Measurements from ENCODE around the gene ATG16L2. TPM values are rescaled to one million over a fixed set of nuclear protein-coding genes. Genes with fewer than 3 reads are reported as not detected.

Gene ATG16L2
- total RNA-seq, 4 donors from 2014 or later = 3.1 to 8.1 (median 4.3) TPM

DNA sequence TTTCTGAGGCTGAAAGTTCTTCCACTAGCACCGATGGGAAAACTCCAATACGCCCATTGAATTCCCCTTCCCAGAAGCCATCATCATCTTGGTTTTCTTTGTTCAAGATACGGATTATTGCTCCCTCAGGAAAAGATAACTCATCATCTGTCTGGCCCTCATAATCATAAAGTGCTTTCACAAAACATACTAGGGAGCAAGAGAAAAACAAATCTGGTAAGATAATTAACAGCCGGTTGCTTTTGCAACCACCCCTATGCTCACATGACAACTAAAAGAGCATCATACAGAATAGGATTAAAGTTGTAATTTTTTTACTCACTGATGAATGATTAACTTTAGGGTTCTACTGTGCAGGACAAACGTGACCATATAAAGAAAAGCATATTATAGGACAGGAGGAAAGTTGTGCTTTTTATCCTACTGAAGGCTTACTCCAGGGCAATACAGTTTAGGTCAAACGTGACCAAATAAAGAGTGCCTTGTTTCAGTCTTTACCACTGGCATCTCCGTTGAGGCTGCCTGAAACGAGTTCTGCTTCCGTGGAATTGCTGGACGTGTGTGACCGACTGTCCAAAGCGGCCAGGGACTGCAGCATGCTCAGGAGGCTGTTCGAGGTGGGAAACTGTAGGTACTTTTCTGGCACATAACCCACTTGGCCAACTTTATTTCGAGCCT is 28.6 kb downstream of the ATG16L2 start:
- Histone ChIP-seq H3K4me3 (no peak overlapping the region), H3K36me3 (peaks cover 0 to 31% of the 10 kb centered on the region in 2 donors), H3K27ac (peak overlapping the region; percentile 17 to 63 (median 50)), H3K27me3 (no peaks in the 10 kb centered on the region), H3K9me3 (no peaks in the 10 kb centered on the region), H3K4me1 (peaks cover 4 to 26% of the 10 kb centered on the region in 2 donors)
- intact Hi-C loops (cut with DNase I; ENCODE audit: low total_unique reads) = no loop called here
- TF ChIP-seq, protein P1, sequence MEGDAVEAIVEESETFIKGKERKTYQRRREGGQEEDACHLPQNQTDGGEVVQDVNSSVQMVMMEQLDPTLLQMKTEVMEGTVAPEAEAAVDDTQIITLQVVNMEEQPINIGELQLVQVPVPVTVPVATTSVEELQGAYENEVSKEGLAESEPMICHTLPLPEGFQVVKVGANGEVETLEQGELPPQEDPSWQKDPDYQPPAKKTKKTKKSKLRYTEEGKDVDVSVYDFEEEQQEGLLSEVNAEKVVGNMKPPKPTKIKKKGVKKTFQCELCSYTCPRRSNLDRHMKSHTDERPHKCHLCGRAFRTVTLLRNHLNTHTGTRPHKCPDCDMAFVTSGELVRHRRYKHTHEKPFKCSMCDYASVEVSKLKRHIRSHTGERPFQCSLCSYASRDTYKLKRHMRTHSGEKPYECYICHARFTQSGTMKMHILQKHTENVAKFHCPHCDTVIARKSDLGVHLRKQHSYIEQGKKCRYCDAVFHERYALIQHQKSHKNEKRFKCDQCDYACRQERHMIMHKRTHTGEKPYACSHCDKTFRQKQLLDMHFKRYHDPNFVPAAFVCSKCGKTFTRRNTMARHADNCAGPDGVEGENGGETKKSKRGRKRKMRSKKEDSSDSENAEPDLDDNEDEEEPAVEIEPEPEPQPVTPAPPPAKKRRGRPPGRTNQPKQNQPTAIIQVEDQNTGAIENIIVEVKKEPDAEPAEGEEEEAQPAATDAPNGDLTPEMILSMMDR (IDR thresholded peaks at IDR 0.05 in 4 of 5, conservative IDR thresholded peaks at IDR 0.05 in 1 of 5) = no peak
- no peak for TF ChIP-seq POLR2A (IDR thresholded peaks at IDR 0.05)
- in situ Hi-C loops (cut with MboI; ENCODE audit: low sequenced_read_pairs in 4 of 4) = loop anchor here (25.0 kb wide), 1 partner anchor 445 kb away; no protein-coding TSS in a partner anchor
- ATAC-seq (peak in 1 of 2 donors; percentile 40), DNase-seq (no peak)

DNA sequence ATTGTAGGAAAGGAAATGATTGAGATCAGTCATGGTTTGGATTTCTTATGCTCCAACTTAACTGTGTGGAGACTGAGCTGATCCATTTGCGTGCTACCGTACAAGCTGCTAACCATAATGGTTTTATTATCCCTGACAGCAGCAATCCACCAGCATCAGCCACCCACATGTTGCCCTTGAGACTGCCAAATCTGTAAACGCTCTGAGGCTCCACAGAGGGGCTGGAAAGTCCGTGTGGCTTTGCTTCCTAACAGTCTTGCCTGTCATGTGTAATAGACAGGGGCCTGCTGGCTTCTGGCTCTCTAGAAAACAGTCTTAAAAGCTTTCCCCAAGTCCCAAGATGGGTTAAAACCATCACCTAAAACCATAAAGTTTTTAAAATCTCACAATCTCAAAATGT is 30.1 kb downstream of the ATG16L2 start:
- TF ChIP-seq, protein P1 (IDR thresholded peaks at IDR 0.05 in 4 of 5, conservative IDR thresholded peaks at IDR 0.05 in 1 of 5) = no peak
- TF ChIP-seq POLR2A (IDR thresholded peaks at IDR 0.05) = no peak
- in situ Hi-C loops (cut with MboI; ENCODE audit: low sequenced_read_pairs in 4 of 4) = loop anchor here (25.0 kb wide), 1 partner anchor 443 kb away; no protein-coding TSS in a partner anchor
- Histone ChIP-seq H3K4me1 (peaks cover 4 to 26% of the 10 kb centered on the region in 2 donors), H3K27ac (no peak overlapping the region), H3K36me3 (peaks cover 0 to 21% of the 10 kb centered on the region in 2 donors), H3K4me3 (no peak overlapping the region), H3K9me3 (no peaks in the 10 kb centered on the region), H3K27me3 (no peaks in the 10 kb centered on the region)
- intact Hi-C loops (cut with DNase I; ENCODE audit: low total_unique reads) = no loop called here
- DNase-seq (no peak), ATAC-seq (no peak)

GRCh38 chr11:72848846-72849466 is 34.7 kb downstream of the ATG16L2 start:
- H3K27me3 ChIP-seq = no peaks in the 10 kb centered on the region
- DNase-seq (no peak), ATAC-seq (no peak)
- in situ Hi-C loops (cut with MboI; ENCODE audit: low sequenced_read_pairs in 4 of 4) = loop anchor here (25.0 kb wide), 1 partner anchor 438 kb away; no protein-coding TSS in a partner anchor
- H3K36me3 ChIP-seq = no peaks in the 10 kb centered on the region
- no peak for TF ChIP-seq POLR2A (IDR thresholded peaks at IDR 0.05)
- TF ChIP-seq, protein P1 (IDR thresholded peaks at IDR 0.05 in 4 of 5, conservative IDR thresholded peaks at IDR 0.05 in 1 of 5) = peak; percentile 23 to 59 (median 46)
- intact Hi-C loops (cut with DNase I; ENCODE audit: low total_unique reads) = loop anchor here (1.0 kb wide), 1 partner anchor 18 kb away; no protein-coding TSS in a partner anchor
- H3K4me1 ChIP-seq = peaks cover 0 to 5% of the 10 kb centered on the region in 2 donors
- H3K9me3 ChIP-seq = no peaks in the 10 kb centered on the region
- no peak overlapping the region for H3K27ac ChIP-seq
- no peak overlapping the region for H3K4me3 ChIP-seq

DNA sequence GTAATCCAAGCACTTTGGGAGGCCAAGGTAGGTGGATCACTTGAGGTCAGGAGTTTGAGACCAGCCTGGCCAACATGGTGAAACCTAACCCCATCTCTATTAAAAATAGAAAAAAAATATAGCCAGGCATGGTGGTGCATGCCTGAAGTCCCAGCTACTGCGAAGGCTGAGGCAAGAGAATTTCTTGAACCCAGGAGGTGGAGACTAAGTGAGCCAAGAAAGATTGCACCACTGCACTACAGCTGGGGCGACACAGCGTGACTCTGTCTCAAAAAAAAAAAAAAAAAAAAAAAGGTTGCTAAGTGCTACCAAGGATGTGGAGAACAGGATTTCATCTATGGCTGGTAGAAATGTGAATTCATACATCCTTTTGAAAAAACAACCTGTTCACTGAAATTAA is 36.6 kb downstream of the ATG16L2 start:
- Histone ChIP-seq H3K4me3 (no peak overlapping the region), H3K27me3 (no peaks in the 10 kb centered on the region), H3K27ac (no peak overlapping the region), H3K9me3 (no peaks in the 10 kb centered on the region), H3K4me1 (peaks cover 0 to 5% of the 10 kb centered on the region in 2 donors), H3K36me3 (no peaks in the 10 kb centered on the region)
- ATAC-seq (no peak), DNase-seq (no peak)
- in situ Hi-C loops (cut with MboI; ENCODE audit: low sequenced_read_pairs in 4 of 4) (no loop called here), intact Hi-C loops (cut with DNase I; ENCODE audit: low total_unique reads) (no loop called here)
- TF ChIP-seq, protein P1 (IDR thresholded peaks at IDR 0.05 in 4 of 5, conservative IDR thresholded peaks at IDR 0.05 in 1 of 5) = no peak
- no peak for TF ChIP-seq POLR2A (IDR thresholded peaks at IDR 0.05)
